Neural cell (in vitro differentiated cells): ENCODE measurements around the gene DDX5. TPM values are rescaled to one million over a fixed set of nuclear protein-coding genes. Genes with fewer than 3 reads are reported as not detected.

ENCODE experiments used
- H2AFZ ChIP-seq: fragments of 200-600, 300-800 bp; sonication (generic), shearing (Covaris generic); 2 replicates; pipeline ENCODE4 v1.6.0; 2014; ENCODE audit warnings: low read depth, mild to moderate bottlenecking, antibody characterized with exemption, low read length, moderate library complexity
- H3F3A ChIP-seq: fragments of 200-600 bp; shearing (Covaris generic); 2 replicates; pipeline ENCODE4 v1.6.1; 2016; ENCODE audit warnings: mild to moderate bottlenecking, moderate library complexity, mixed read lengths, antibody characterized with exemption, low read length; ENCODE audit not compliant: insufficient read depth, poor library complexity, severe bottlenecking
- H3K27ac ChIP-seq: fragments of 200-600, 300-800 bp; sonication (generic), shearing (Covaris generic); 2 replicates; pipeline ENCODE4 v1.5.1; 2014; ENCODE audit warnings: mild to moderate bottlenecking, low read length, moderate library complexity
- H3K27me3 ChIP-seq: fragments of 300-800, 200-600 bp; sonication (generic), shearing (Covaris generic); 2 replicates; pipeline ENCODE4 v1.6.0; 2014; ENCODE audit warnings: mild to moderate bottlenecking, low read depth, low read length, moderate library complexity; ENCODE audit not compliant: insufficient read depth
- H3K36me3 ChIP-seq: fragments of 300-800, 200-600 bp; sonication (generic), shearing (Covaris generic); 2 replicates; pipeline ENCODE4 v1.5.1; 2014; ENCODE audit warnings: mild to moderate bottlenecking, antibody characterized with exemption, low read length, moderate library complexity; ENCODE audit not compliant: insufficient read depth
- H3K4me2 ChIP-seq: fragments of 300-800, 200-600 bp; sonication (generic), shearing (Covaris generic); 2 replicates; pipeline ENCODE4 v1.6.0; 2014; ENCODE audit warnings: mild to moderate bottlenecking, low read length
- H3K4me3 ChIP-seq: fragments of 300-800, 200-600 bp; sonication (generic), shearing (Covaris generic); 2 replicates; pipeline ENCODE4 v1.5.1; 2014; ENCODE audit warnings: mild to moderate bottlenecking, low read length, moderate library complexity
- H3K79me2 ChIP-seq: fragments of 200-600 bp; shearing (Covaris generic); replicated peaks from 2 replicates; pipeline ENCODE4 v1.6.0; 2014; ENCODE audit warnings: mild to moderate bottlenecking, low read length, moderate library complexity; ENCODE audit not compliant: insufficient read depth
- H3K9ac ChIP-seq: fragments of 300-800, 200-600 bp; sonication (generic), shearing (Covaris generic); 2 replicates; pipeline ENCODE4 v1.6.1; 2016; ENCODE audit warnings: mild to moderate bottlenecking, low read length, mixed read lengths
- H3K9me2 ChIP-seq: fragments of 200-600 bp; shearing (Covaris generic); 2 replicates; pipeline ENCODE4 v1.6.1; 2016; ENCODE audit warnings: mild to moderate bottlenecking, low read length, mixed read lengths; ENCODE audit not compliant: insufficient read depth
- H3K9me3 ChIP-seq: fragments of 200-600, 300-800 bp; sonication (generic), shearing (Covaris generic); 2 replicates; pipeline ENCODE4 v1.6.1; 2016; ENCODE audit warnings: mild to moderate bottlenecking, mixed run types, low read length, moderate library complexity, mixed read lengths
- H4K20me1 ChIP-seq: fragments of 200-600 bp; shearing (Covaris generic); 2 replicates; pipeline ENCODE4 v1.6.1; 2016; ENCODE audit warnings: mild to moderate bottlenecking, mixed run types; ENCODE audit not compliant: insufficient read depth
- EP300 ChIP-seq: fragments of 450-650 bp; conservative IDR thresholded peaks from 2 replicates; pipeline ENCODE4 v1.6.1; 2014; ENCODE audit warnings: antibody characterized with exemption, mild to moderate bottlenecking, moderate library complexity; ENCODE audit not compliant: poor library complexity, severe bottlenecking
- EZH2 ChIP-seq: fragments of 200-600, 300-800 bp; shearing (Covaris generic), sonication (generic); IDR thresholded peaks from 2 replicates; pipeline ENCODE4 v1.6.1; 2014; ENCODE audit warnings: antibody characterized with exemption, low read length, borderline replicate concordance, mild to moderate bottlenecking; ENCODE audit not compliant: insufficient read depth, poor library complexity, severe bottlenecking
- MXI1 ChIP-seq: fragments of 450-650 bp; conservative IDR thresholded peaks from 2 replicates; pipeline ENCODE4 v1.6.1; 2014; ENCODE audit warnings: antibody characterized with exemption, mild to moderate bottlenecking; ENCODE audit not compliant: poor library complexity, severe bottlenecking
- POLR2AphosphoS5 ChIP-seq: IDR thresholded peaks from 2 replicates; pipeline ENCODE4 v1.6.1; 2012
- RAD21 ChIP-seq: fragments of 450-650 bp; conservative IDR thresholded peaks from 2 replicates; pipeline ENCODE4 v1.6.1; 2014; ENCODE audit warnings: antibody characterized with exemption, mild to moderate bottlenecking, moderate library complexity
- SMC3 ChIP-seq: fragments of 450-650 bp; conservative IDR thresholded peaks from 2 replicates; pipeline ENCODE4 v1.6.1; 2014; ENCODE audit warnings: antibody characterized with exemption, mild to moderate bottlenecking, moderate library complexity; ENCODE audit not compliant: poor library complexity
- TAF1 ChIP-seq: IDR thresholded peaks from 2 replicates; pipeline ENCODE4 v1.6.1; 2012; ENCODE audit warnings: low read depth
- polyA minus RNA-seq: library from RNA; depleted of rRNA, polyadenylated mRNA; stranded (reverse); fragments of >200 nt; gene quantifications from 2 replicates; pipeline ENCODE4 v1.2.3, GENCODE V29; 2014
- polyA plus RNA-seq: library from polyadenylated mRNA; depleted of rRNA; stranded (reverse); fragments of >200 nt; gene quantifications from 2 replicates; pipeline ENCODE4 v1.2.3, GENCODE V29; 2014
- TF ChIP-seq, protein P1 (sequence below): IDR thresholded peaks from 2 replicates; pipeline ENCODE4 v1.6.1; 2012; ENCODE audit warnings: borderline replicate concordance
- TF ChIP-seq, protein P2 (sequence below): fragments of 450-650 bp; IDR thresholded peaks from 2 replicates; pipeline ENCODE4 v1.5.1; 2014; ENCODE audit warnings: antibody characterized with exemption, mild to moderate bottlenecking, moderate library complexity; ENCODE audit not compliant: poor library complexity, severe bottlenecking

The DDX5 gene
- polyA plus RNA-seq (1,789 and 2,358 TPM in 2 replicates), polyA minus RNA-seq (808 and 961 TPM in 2 replicates)

DNA sequence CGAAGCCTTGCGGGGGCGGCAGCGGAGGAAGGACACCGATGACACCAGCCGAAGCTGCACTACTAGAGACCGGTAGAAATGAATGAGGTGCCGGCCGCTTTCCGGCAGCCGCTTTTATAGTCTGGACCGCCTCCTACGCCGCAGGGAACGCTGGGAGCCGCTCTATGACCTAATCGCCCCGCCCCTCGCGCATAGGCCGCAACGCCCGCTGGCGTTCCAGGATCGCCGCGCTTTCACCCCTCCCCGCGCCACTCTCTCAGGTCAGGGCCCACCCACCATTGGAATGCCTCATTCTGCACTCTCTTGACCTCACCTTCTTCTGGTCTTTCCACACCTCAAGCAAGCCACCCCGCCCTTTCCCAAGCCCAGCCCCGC, at the start of gene DDX5:
Gene DDX5 (minus strand): TSS at position 89 of the 375 bp plus-strand sequence. CDS start 170 bp downstream, outside the sequence.
- H3K4me3 ChIP-seq, result peak within 1 kb of the TSS; percentile 97
- H3K9ac ChIP-seq, result peak within 1 kb of the TSS; percentile 100
- H3K27ac ChIP-seq, result peak within 1 kb of the TSS; percentile 100
- H3F3A ChIP-seq, result peaks cover 8% of the 10 kb centered on the region
- TF ChIP-seq MXI1, result no peak
- no peak for TF ChIP-seq EP300
- no peak for TF ChIP-seq RAD21
- TF ChIP-seq, protein P1, sequence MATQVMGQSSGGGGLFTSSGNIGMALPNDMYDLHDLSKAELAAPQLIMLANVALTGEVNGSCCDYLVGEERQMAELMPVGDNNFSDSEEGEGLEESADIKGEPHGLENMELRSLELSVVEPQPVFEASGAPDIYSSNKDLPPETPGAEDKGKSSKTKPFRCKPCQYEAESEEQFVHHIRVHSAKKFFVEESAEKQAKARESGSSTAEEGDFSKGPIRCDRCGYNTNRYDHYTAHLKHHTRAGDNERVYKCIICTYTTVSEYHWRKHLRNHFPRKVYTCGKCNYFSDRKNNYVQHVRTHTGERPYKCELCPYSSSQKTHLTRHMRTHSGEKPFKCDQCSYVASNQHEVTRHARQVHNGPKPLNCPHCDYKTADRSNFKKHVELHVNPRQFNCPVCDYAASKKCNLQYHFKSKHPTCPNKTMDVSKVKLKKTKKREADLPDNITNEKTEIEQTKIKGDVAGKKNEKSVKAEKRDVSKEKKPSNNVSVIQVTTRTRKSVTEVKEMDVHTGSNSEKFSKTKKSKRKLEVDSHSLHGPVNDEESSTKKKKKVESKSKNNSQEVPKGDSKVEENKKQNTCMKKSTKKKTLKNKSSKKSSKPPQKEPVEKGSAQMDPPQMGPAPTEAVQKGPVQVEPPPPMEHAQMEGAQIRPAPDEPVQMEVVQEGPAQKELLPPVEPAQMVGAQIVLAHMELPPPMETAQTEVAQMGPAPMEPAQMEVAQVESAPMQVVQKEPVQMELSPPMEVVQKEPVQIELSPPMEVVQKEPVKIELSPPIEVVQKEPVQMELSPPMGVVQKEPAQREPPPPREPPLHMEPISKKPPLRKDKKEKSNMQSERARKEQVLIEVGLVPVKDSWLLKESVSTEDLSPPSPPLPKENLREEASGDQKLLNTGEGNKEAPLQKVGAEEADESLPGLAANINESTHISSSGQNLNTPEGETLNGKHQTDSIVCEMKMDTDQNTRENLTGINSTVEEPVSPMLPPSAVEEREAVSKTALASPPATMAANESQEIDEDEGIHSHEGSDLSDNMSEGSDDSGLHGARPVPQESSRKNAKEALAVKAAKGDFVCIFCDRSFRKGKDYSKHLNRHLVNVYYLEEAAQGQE, result peak; percentile 91
- no peak for TF ChIP-seq SMC3
- TF ChIP-seq EZH2, result no peak
- TF ChIP-seq, protein P2, sequence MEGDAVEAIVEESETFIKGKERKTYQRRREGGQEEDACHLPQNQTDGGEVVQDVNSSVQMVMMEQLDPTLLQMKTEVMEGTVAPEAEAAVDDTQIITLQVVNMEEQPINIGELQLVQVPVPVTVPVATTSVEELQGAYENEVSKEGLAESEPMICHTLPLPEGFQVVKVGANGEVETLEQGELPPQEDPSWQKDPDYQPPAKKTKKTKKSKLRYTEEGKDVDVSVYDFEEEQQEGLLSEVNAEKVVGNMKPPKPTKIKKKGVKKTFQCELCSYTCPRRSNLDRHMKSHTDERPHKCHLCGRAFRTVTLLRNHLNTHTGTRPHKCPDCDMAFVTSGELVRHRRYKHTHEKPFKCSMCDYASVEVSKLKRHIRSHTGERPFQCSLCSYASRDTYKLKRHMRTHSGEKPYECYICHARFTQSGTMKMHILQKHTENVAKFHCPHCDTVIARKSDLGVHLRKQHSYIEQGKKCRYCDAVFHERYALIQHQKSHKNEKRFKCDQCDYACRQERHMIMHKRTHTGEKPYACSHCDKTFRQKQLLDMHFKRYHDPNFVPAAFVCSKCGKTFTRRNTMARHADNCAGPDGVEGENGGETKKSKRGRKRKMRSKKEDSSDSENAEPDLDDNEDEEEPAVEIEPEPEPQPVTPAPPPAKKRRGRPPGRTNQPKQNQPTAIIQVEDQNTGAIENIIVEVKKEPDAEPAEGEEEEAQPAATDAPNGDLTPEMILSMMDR, result no peak
- TF ChIP-seq TAF1, result peak; percentile 65
- TF ChIP-seq POLR2AphosphoS5, result peak; percentile 99
- no peak within 1 kb of the TSS for H3K4me2 ChIP-seq
- H3K27me3 ChIP-seq, result no peaks in the 10 kb centered on the region
- H4K20me1 ChIP-seq, result peaks cover 20% of the 10 kb centered on the region
- peak within 1 kb of the TSS; percentile 63 for H2AFZ ChIP-seq
- H3K9me2 ChIP-seq, result no peaks in the 10 kb centered on the region
- H3K79me2 ChIP-seq, result peaks cover 82% of the 10 kb centered on the region
- H3K36me3 ChIP-seq, result peaks cover 20% of the 10 kb centered on the region
- H3K9me3 ChIP-seq, result no peaks in the 10 kb centered on the region

DNA sequence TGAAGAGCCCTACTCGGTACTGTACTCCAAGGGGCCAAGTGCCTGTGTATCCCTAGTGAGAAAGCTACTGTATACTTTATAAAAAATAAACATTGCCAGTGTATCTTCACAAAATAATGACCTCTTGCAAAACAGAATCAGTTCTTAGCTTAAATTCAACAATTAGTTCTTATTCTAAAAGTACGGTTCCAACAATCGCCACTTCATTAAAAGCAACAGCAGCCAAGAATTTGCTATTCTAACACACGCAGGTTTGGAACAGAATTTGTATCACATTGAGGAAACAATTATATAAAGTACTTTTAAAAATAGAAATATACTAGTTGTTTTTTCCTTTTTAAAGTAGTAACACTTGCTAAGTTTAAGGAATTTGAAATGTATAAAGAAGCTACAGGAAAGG, 49.2 kb upstream of the DDX5 start:
- Histone ChIP-seq H3K9me2 (no peaks in the 10 kb centered on the region), H3K4me3 (no peak overlapping the region), H3K27me3 (no peaks in the 10 kb centered on the region), H3F3A (no peaks in the 10 kb centered on the region), H3K4me2 (no peak overlapping the region), H3K9me3 (no peaks in the 10 kb centered on the region), H3K27ac (no peak overlapping the region), H2AFZ (no peak overlapping the region), H3K79me2 (no peaks in the 10 kb centered on the region), H3K36me3 (peaks cover 10% of the 10 kb centered on the region), H4K20me1 (no peaks in the 10 kb centered on the region), H3K9ac (no peak overlapping the region)
- TF ChIP-seq SMC3, result no peak
